GM20000 (cell line): Measurements from ENCODE around the gene ZC3H8.

Experiments
- DNase-seq: peaks from one replicate; pipeline ENCODE4 v3.0.0; 2012; ENCODE audit warnings: low spot score
- TF ChIP-seq, protein P1 (sequence below): IDR thresholded peaks from 2 replicates; pipeline ENCODE4 v1.5.1; 2012; ENCODE audit warnings: mild to moderate bottlenecking, control low read depth; ENCODE audit errors: extremely low read depth, missing control alignments

ZC3H8 gene

DNA sequence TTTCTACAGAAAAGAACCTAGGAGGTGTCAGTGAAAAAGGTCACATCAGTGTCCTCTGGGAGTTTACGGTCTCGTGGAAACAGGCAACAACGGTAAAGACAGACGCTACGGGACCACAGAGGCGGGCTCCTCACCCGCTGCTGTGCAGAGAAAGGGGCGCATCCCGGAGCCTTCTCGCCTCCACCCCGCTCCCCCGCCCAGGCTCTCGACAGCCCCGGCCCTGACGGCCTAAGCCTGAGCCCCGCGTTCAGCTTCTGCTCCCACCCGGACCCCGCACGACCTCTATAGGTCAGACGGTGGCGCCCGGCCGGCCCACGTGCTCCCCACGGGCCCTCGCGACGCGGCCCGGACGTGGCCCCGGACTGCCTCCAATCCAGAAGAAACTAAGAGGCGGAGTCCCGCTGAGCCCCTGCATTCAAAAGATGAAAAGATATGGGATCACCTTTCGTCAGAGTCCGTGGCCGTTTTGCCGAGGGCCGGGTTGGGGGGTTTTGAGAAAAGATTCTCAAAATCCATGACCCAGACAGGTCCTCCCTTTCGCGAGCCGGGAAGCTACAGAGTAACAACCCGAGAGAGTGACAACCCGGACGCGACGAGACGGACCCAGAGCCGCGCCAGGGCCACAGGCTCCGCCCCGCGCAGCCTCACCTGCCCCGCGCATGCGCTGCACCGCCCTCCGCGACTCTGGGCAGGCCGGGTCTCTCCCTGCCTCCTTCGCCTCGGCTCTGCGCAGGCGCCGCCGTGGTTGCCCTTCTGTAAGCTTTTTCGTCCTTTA, at the start of gene ZC3H8:
Gene ZC3H8, minus strand, starts transcription at position 577 of the 775 bp plus-strand sequence. Its CDS starts 61 bp downstream, at position 516.
- TF ChIP-seq, protein P1, sequence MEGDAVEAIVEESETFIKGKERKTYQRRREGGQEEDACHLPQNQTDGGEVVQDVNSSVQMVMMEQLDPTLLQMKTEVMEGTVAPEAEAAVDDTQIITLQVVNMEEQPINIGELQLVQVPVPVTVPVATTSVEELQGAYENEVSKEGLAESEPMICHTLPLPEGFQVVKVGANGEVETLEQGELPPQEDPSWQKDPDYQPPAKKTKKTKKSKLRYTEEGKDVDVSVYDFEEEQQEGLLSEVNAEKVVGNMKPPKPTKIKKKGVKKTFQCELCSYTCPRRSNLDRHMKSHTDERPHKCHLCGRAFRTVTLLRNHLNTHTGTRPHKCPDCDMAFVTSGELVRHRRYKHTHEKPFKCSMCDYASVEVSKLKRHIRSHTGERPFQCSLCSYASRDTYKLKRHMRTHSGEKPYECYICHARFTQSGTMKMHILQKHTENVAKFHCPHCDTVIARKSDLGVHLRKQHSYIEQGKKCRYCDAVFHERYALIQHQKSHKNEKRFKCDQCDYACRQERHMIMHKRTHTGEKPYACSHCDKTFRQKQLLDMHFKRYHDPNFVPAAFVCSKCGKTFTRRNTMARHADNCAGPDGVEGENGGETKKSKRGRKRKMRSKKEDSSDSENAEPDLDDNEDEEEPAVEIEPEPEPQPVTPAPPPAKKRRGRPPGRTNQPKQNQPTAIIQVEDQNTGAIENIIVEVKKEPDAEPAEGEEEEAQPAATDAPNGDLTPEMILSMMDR = no peak
- peak; percentile 98 for DNase-seq

DNA sequence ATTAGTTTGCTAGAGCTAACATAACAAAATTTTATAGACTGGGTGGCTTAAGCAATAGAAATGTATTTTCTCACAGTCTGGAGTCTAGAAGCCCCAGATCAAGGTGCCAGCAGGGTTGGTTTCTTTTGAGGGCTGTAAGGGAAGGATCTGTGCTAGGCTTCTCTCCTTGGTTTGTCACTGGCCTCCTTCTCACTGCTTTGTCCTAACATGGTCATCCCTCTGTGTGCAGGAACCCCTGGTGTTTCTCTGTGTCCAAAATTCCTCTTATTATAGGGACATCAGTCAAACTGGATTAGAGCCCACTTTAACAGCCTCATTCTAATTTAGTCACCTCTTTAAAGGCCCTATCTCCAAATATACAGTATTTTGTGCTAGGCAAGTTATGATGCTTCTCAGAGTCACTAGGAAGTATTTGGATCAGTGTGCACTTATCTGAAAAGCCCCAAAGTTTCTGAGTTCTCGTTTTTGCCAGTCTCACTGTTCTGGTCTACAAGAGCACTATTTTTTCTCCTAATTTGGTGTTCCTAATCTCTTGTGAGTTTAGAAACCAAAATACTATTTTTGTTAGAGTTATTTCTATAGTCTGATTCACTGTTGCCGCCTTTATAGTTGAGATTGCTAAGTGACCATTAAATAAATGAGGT, 49.6 kb upstream of the ZC3H8 start:
- TF ChIP-seq, protein P1 = no peak
- peak; percentile 18 for DNase-seq

DNA sequence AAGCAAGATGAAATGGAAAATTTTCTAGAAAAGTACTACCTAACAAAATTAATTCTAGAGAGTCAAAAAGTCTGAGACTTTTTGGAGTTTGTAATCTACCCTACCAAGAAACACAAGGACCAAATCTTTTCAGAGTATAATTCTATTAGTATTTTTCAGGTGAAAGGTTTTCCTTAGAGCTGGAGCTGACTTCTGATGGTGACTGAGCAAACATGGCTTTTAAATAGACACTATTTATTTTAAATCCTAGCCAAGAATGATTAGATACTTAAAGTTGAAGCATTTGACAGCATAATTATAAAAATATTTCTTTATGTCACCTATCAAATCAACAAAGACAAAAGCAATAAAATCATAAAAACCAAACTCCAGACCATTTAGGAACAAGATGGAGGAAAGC, 47.1 kb upstream of the ZC3H8 start:
- TF ChIP-seq, protein P1 = no peak
- no peak for DNase-seq

DNA sequence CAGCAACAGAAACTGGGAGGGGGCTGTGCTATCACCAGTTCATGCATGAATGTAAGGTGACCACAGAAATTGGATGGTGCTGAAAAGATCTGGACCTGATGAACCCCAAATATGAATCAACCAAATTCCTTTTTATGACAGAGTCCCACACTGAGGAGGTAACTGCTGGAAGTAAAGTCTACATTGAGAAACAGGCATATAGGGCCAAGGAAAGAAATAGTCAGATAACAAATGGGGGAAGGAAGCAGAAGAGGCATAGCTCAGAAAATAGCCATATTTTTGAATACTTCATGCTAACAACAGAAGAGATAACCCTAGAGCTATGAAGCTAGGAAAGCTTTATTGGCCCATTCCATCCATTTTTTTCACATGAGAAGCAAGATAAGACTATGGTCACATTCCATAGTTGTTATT, 46.3 kb upstream of the ZC3H8 start:
- DNase-seq = no peak
- TF ChIP-seq, protein P1 = no peak

DNA sequence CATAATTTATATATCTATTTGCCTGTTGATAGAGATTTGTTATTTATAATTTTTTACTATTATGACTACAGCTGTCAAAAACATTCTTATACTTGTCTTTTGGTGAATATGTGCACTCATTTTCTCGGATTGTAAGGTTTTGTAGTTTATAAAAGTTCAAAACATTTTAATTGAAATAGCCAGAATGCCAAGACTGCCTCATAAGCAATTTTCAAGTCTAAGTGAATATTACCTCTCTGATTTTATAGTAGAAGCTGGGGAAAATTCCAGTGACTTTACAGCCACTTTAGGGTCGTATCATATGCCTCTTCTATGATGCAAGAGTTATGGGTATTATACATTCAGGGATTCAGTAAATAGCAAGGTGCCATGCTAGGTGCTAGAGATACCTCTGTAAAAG, 41.6 kb upstream of the ZC3H8 start:
- TF ChIP-seq, protein P1 = no peak
- no peak for DNase-seq

DNA sequence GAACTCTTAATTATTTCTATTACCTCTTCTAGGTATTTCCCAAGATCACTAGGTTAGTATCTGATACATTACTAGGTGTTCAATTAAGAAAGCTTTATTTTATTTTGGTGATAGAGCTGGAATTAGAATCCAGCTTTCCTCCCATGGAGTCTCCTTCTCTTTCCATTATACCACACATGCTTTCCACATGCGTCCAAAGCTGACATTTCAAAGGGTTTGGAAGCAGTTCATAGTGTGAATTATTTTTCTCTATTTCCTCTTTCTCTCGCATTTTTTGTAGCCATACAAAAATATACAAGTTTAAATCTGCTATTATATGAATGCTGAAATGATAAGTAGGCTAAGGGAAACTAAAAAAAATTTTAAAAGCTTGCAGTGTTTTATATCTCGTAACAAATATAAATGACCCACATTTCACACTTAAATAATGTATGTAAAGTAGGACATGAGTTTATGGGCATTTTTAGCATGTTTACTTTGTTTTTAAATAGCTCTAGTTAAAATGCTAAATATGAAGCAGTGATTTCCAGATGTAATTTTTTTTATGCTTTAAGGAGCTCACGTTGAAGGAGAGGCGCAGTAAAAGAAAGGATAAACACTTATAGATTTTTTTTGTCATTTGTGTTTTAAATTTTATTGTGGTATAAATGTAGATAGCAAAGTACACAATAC, 40.7 kb upstream of the ZC3H8 start:
- no peak for DNase-seq
- TF ChIP-seq, protein P1 = no peak
